H1 (cell line): Measurements from ENCODE around the gene ORMDL3. TPM values are rescaled to one million over a fixed set of nuclear protein-coding genes. Genes with fewer than 3 reads are reported as not detected.
"Not testable (repeated sequence)": the region's sequence is repeated elsewhere in the genome, so short reads cannot be mapped to it uniquely, and the experiment has no call there.

Source experiments
- CTCF ChIA-PET: fragments of 300-600 bp; sonication (Branson Sonifier 250); formaldehyde crosslinking; loops from one replicate; lab custom pipeline; 2021; ENCODE audit not compliant: partially characterized antibody; lab: Charles Lee
- POLR2A ChIA-PET: fragments of 300-600 bp; sonication (Branson Sonifier 250); formaldehyde crosslinking; loops from one replicate; lab custom pipeline; 2021; ENCODE audit warnings: inconsistent platforms; ENCODE audit not compliant: partially characterized antibody; lab: Charles Lee
- DNase-seq, 2 experiments: peaks; one replicate each; pipeline versions ENCODE4 v3.0.0 to v3.0.0-alpha.2; 2010 to 2022; ENCODE audit warnings: low spot score in 2 of 2, low read depth in 1 of 2, mixed read lengths in 1 of 2
- FAIRE-seq: peaks from 2 replicates; lab custom pipeline; 2011; peaks lifted over from hg19 to GRCh38; lab: Jason Lieb, UNC
- H2AFZ ChIP-seq: 2 replicates; pipeline ENCODE4 v1.8.1; 2012; ENCODE audit warnings: low read length, inconsistent platforms
- H2AK5ac ChIP-seq: 2 replicates; pipeline ENCODE4 v1.6.1; 2013; ENCODE audit warnings: low read depth, low read length
- H2BK120ac ChIP-seq: replicated peaks from 2 replicates; pipeline ENCODE3; 2013; ENCODE audit warnings: low read depth, low read length, inconsistent platforms
- H2BK12ac ChIP-seq: 2 replicates; pipeline ENCODE4 v1.6.1; 2013; ENCODE audit warnings: low read depth, low read length
- H2BK15ac ChIP-seq: 2 replicates; pipeline ENCODE4 v1.6.1; 2013; ENCODE audit warnings: low read length
- H2BK20ac ChIP-seq: 2 replicates; pipeline ENCODE4 v1.6.1; 2013; ENCODE audit warnings: low read length
- H2BK5ac ChIP-seq: 2 replicates; pipeline ENCODE4 v1.6.1; 2013; ENCODE audit warnings: low read depth, low read length
- H3K14ac ChIP-seq: 2 replicates; pipeline ENCODE4 v1.6.1; 2013; ENCODE audit warnings: inconsistent platforms; ENCODE audit not compliant: insufficient read length
- H3K18ac ChIP-seq: 2 replicates; pipeline ENCODE4 v1.6.1; 2013; ENCODE audit warnings: low read length; ENCODE audit errors: extremely low read depth
- H3K23ac ChIP-seq: 2 replicates; pipeline ENCODE4 v1.6.1; 2013; ENCODE audit warnings: inconsistent platforms; ENCODE audit not compliant: insufficient read length
- H3K23me2 ChIP-seq: 2 replicates; pipeline ENCODE4 v1.6.1; 2013; ENCODE audit warnings: low read depth, low read length
- H3K27ac ChIP-seq: 2 replicates; pipeline ENCODE4 v1.6.1; 2011; ENCODE audit warnings: low read depth, low read length, inconsistent platforms
- H3K27me3 ChIP-seq, 4 experiments: replicated peaks in 1 of 4; 1 replicate in 1 of 4; 2 replicates in 3 of 4; pipeline versions ENCODE4 v1.6.1 to v1.8.1; 2011 to 2013; ENCODE audit warnings: low read length in 3 of 4, mild to moderate bottlenecking in 3 of 4, inconsistent platforms in 2 of 4, mixed read lengths in 2 of 4, moderate library complexity in 1 of 4; ENCODE audit not compliant: control insufficient read depth in 3 of 4, insufficient read depth in 3 of 4; ENCODE audit errors: extremely low read depth in 1 of 4
- H3K36me3 ChIP-seq, 4 experiments: 2 replicates each; pipeline versions ENCODE4 v1.6.1 to v1.8.1; 2011 to 2013; ENCODE audit warnings: mild to moderate bottlenecking in 4 of 4, low read length in 3 of 4, moderate library complexity in 2 of 4, control low read depth in 1 of 4, inconsistent platforms in 1 of 4; ENCODE audit not compliant: insufficient read depth in 4 of 4, control insufficient read depth in 2 of 4
- H3K4ac ChIP-seq: replicated peaks from 2 replicates; pipeline ENCODE3; 2013; ENCODE audit warnings: low read length, low read depth, mixed read lengths, inconsistent platforms; ENCODE audit not compliant: insufficient read length
- H3K4me1 ChIP-seq, 4 experiments: replicated peaks in 1 of 4; 1 replicate in 1 of 4; 2 replicates in 3 of 4; pipeline versions ENCODE4 v1.6.1 to v1.8.1; 2011 to 2013; ENCODE audit warnings: low read length in 3 of 4, inconsistent platforms in 2 of 4, mixed read lengths in 1 of 4; ENCODE audit not compliant: insufficient read depth in 4 of 4, control insufficient read depth in 3 of 4
- H3K4me2 ChIP-seq, 2 experiments: 2 replicates each; pipeline versions ENCODE4 v1.6.1 to v1.8.1; 2011 to 2013; ENCODE audit warnings: low read depth in 2 of 2, low read length in 2 of 2, control low read depth in 1 of 2, inconsistent platforms in 1 of 2, mild to moderate bottlenecking in 1 of 2; ENCODE audit not compliant: insufficient read depth in 1 of 2
- H3K4me3 ChIP-seq, 4 experiments: fragments of 200-600, 300-600 bp in 1 of 4; sonication (generic), shearing (Covaris generic), sonication (Bioruptor Twin) in 1 of 4; 2 replicates each; pipeline versions ENCODE4 v1.5.1 to v1.8.1; 2011 to 2016; ENCODE audit warnings: low read length in 4 of 4, low read depth in 3 of 4, control low read depth in 2 of 4, inconsistent platforms in 2 of 4, mild to moderate bottlenecking in 2 of 4, mixed read lengths in 1 of 4, moderate library complexity in 1 of 4; ENCODE audit not compliant: insufficient read depth in 2 of 4; ENCODE audit errors: extremely low read depth in 1 of 4
- H3K56ac ChIP-seq: replicated peaks from 2 replicates; pipeline ENCODE3; 2013; ENCODE audit warnings: low read depth, mild to moderate bottlenecking, mixed read lengths, low read length, inconsistent platforms; ENCODE audit not compliant: insufficient read length
- H3K79me1 ChIP-seq: 2 replicates; pipeline ENCODE4 v1.6.1; 2013; ENCODE audit warnings: low read depth, low read length, control low read depth
- H3K79me2 ChIP-seq, 2 experiments: 2 replicates each; pipeline versions ENCODE4 v1.6.1 to v1.8.1; 2012 to 2013; ENCODE audit warnings: low read length in 2 of 2, mild to moderate bottlenecking in 2 of 2, inconsistent platforms in 1 of 2; ENCODE audit not compliant: insufficient read depth in 2 of 2, control insufficient read depth in 1 of 2
- H3K9ac ChIP-seq, 4 experiments: replicated peaks in 1 of 4; 1 replicate in 1 of 4; 2 replicates in 3 of 4; pipeline versions ENCODE4 v1.6.1 to v1.8.1; 2011 to 2013; ENCODE audit warnings: low read depth in 3 of 4, low read length in 3 of 4, control low read depth in 2 of 4, mild to moderate bottlenecking in 2 of 4, moderate library complexity in 2 of 4, inconsistent platforms in 1 of 4; ENCODE audit errors: extremely low read depth in 1 of 4
- H3K9me3 ChIP-seq, 2 experiments: 2 replicates each; pipeline versions ENCODE4 v1.6.1 to v1.8.1; 2012 to 2013; ENCODE audit warnings: mild to moderate bottlenecking in 2 of 2, moderate library complexity in 2 of 2, control low read depth in 1 of 2, inconsistent platforms in 1 of 2, low read depth in 1 of 2, low read length in 1 of 2, mixed read lengths in 1 of 2; ENCODE audit not compliant: insufficient read depth in 2 of 2
- H4K20me1 ChIP-seq, 2 experiments: replicated peaks in 1 of 2; 2 replicates each; pipeline versions ENCODE3 to v1.8.1; 2011 to 2013; ENCODE audit warnings: inconsistent platforms in 2 of 2, low read length in 2 of 2, mild to moderate bottlenecking in 1 of 2; ENCODE audit not compliant: insufficient read depth in 2 of 2, control insufficient read depth in 1 of 2
- H4K5ac ChIP-seq: 2 replicates; pipeline ENCODE4 v1.6.1; 2013; ENCODE audit warnings: low read length, low read depth, mixed read lengths, inconsistent platforms; ENCODE audit not compliant: insufficient read length
- H4K8ac ChIP-seq: 2 replicates; pipeline ENCODE4 v1.8.0; 2013; ENCODE audit warnings: mild to moderate bottlenecking, moderate library complexity, low read length, inconsistent platforms; ENCODE audit not compliant: insufficient read depth; ENCODE audit errors: extremely low read depth
- H4K91ac ChIP-seq: replicated peaks from 2 replicates; pipeline ENCODE3; 2013; ENCODE audit warnings: low read length, mixed read lengths, inconsistent platforms; ENCODE audit not compliant: insufficient read length
- WGBS, 2 experiments: shearing (Covaris generic) in 1 of 2; methylation state at CpG; one replicate each; pipeline versions ENCODE4 v1.1.6 to v1.1.7; 2013 to 2015; ENCODE audit warnings: low lambda C conversion rate in 2 of 2, mixed read lengths in 2 of 2, inconsistent platforms in 1 of 2, low coverage in 1 of 2, missing lambda C conversion rate in 1 of 2; ENCODE audit not compliant: insufficient replicate concordance in 2 of 2, insufficient coverage in 1 of 2, insufficient read length in 1 of 2; ENCODE audit errors: extremely low coverage in 1 of 2, missing lambda C conversion rate in 1 of 2; 5-methylcytosine and 5-hydroxymethylcytosine counted together
- polyA plus RNA-seq, 7 experiments: library from polyadenylated mRNA; depleted of rRNA in 3 of 7; stranded (reverse) in 5 of 7; unstranded in 2 of 7; fragments of >200 nt in 5 of 7; fragments of 200-250 nt in 2 of 7; gene quantifications; 1 replicate in 5 of 7; 2 replicates in 1 of 7; 4 replicates in 1 of 7; pipeline versions ENCODE4 v1.2.1 to v1.2.3, GENCODE V29; 2011 to 2013; ENCODE audit warnings: missing spikeins in 2 of 7, mixed read lengths in 2 of 7
- total RNA-seq: library from RNA; stranded (reverse); fragmentation: NEBNext Ultra II Directional; extraction: Animal tissue kit (Norgen Biotek cat#: 25700); gene quantifications from 2 replicates; pipeline ENCODE4 v1.2.1, GENCODE V29; 2021

Gene ORMDL3
- total and polyA plus RNA-seq, 2 of the 8 experiments (the other 6 are each of a cell fraction or from before 2014, with no cell fraction given): 50.4 to 108 TPM

DNA sequence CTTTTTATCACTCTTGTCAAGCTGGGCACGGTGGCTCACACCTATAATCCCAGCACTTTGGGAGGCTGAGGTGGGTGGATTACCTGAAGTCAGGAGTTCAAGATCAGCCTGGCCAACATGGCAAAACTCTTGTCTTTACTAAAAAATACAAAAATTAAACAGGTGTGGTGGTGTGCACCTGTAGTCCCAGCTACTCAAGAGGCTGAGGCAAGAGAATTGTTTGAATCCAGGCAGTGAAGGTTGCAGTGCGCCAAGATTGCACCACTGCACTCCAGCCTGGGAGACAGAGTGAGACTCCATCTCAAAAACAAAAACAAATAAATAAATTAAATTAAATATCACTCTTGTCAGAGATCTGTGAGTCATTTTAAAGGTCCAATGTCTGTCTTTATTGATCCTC, 25.4 kb downstream of the ORMDL3 start:
- H4K5ac ChIP-seq, H3K27ac ChIP-seq, H3K23me2 ChIP-seq, H3K36me3 ChIP-seq, H4K91ac ChIP-seq, H4K20me1 ChIP-seq, H2BK120ac ChIP-seq, H2BK12ac ChIP-seq, H3K4ac ChIP-seq, H3K23ac ChIP-seq, H2BK15ac ChIP-seq, H3K14ac ChIP-seq, H3K79me2 ChIP-seq, H2BK5ac ChIP-seq, DNase-seq, H3K4me2 ChIP-seq, H3K56ac ChIP-seq, H2BK20ac ChIP-seq, H3K18ac ChIP-seq, FAIRE-seq, H3K79me1 ChIP-seq, H3K9me3 ChIP-seq, CTCF ChIA-PET, H2AK5ac ChIP-seq, H3K27me3 ChIP-seq, H3K9ac ChIP-seq, H3K4me3 ChIP-seq, H3K4me1 ChIP-seq, H2AFZ ChIP-seq, H4K8ac ChIP-seq: not testable (repeated sequence)
- 97% methylated on average over 2 of the region's 2 CpGs; no CpG with 5 or more reads in 1 of the 2 experiments for WGBS, 2 experiments
- POLR2A ChIA-PET: interaction anchor here (1.2 kb wide), 1 partner anchor 13 kb away, joined by 3 read pairs; no protein-coding TSS in a partner anchor
